Immature natural killer cell (primary cell): ENCODE results near the gene ZNF467. TPM values are rescaled to one million over a fixed set of nuclear protein-coding genes. Genes with fewer than 3 reads are reported as not detected.

Source experiments
- DNase-seq, 3 donors: peaks; one replicate each; pipeline ENCODE4 v3.0.0; 2022; ENCODE audit warnings: mixed read lengths in 1 of 3
- H3K27ac Mint-ChIP-seq, 6 donors: one replicate each; pipeline ENCODE4 v1.8.0; 2020; ENCODE audit warnings: mixed read lengths in 6 of 6, mild to moderate bottlenecking in 5 of 6, inconsistent platforms in 4 of 6, moderate library complexity in 3 of 6
- H3K27me3 Mint-ChIP-seq, 3 donors: one replicate each; pipeline ENCODE4 v1.8.0; 2020 to 2021; ENCODE audit warnings: low read depth in 3 of 3, mild to moderate bottlenecking in 3 of 3, mixed read lengths in 3 of 3, moderate library complexity in 3 of 3, inconsistent platforms in 1 of 3
- H3K36me3 Mint-ChIP-seq, 3 donors: one replicate each; pipeline ENCODE4 v1.8.0; 2020; ENCODE audit warnings: mixed read lengths in 3 of 3, inconsistent platforms in 2 of 3, mild to moderate bottlenecking in 2 of 3
- H3K4me1 Mint-ChIP-seq, 2 donors: one replicate each; pipeline ENCODE4 v1.8.0; 2020; ENCODE audit warnings: inconsistent platforms in 2 of 2, mild to moderate bottlenecking in 2 of 2, mixed read lengths in 2 of 2, moderate library complexity in 1 of 2
- H3K4me3 Mint-ChIP-seq, 5 donors: one replicate each; pipeline ENCODE4 v1.8.0; 2020; ENCODE audit warnings: mild to moderate bottlenecking in 5 of 5, mixed read lengths in 5 of 5, inconsistent platforms in 3 of 5, moderate library complexity in 3 of 5
- H3K9me3 Mint-ChIP-seq, 6 donors: one replicate each; pipeline ENCODE4 v1.8.0; 2020; ENCODE audit warnings: mild to moderate bottlenecking in 6 of 6, mixed read lengths in 6 of 6, inconsistent platforms in 4 of 6, moderate library complexity in 3 of 6
- polyA plus RNA-seq, 3 donors: library from polyadenylated mRNA; unstranded; fragments of 300-500 nt; fragmentation: Illumina TruSeq; gene quantifications; one replicate each; pipeline ENCODE4 v1.2.3, GENCODE V29; 2021

Gene ZNF467
- polyA plus RNA-seq, 3 donors from 2014 or later: 1.5 to 2.3 TPM; not detected in 1

DNA sequence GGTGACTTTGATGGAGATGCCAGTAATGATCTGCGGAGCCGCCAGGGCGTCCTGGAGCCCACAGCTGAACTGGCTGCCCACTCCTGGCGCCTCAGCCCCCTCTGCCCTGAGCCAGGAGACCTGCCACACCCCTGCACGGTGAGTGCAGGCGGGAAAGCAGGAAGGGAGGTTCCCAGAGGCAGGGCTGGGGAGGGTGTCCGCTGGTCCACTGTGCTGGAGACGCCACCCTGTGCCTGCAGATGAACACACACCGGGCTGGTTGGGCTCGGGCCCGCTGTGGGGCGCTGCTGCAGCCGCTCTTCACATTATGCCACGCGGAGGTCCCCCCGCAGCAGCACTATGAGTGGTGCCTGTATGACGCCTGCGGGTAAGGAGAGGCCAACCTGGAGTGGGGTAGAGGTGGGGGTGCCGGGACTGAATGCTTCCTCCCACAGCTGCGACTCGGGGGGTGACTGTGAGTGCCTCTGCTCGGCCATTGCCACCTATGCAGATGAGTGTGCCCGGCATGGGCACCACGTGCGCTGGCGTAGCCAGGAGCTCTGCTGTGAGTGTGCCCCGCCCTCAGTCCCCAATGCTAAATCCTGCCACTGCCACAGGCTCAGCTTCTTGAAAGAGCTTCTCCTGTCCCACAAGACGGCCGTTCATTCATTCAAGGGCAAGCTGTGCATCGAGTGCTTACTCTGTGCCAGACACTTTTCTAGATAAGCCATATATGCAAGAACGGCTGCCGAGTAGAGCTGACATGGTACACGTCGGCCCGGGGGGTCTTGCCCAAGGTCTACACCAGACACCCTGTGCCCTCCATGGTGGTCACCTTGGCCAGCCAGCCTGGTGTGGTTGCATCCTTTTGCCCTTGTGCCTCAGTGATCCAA, 14.3 kb upstream of the ZNF467 start:
- Mint-ChIP-seq H3K9me3 (no peaks in the 10 kb centered on the region), H3K36me3 (no peaks in the 10 kb centered on the region), H3K27me3 (peaks cover 0 to 6% (median 2%) of the 10 kb centered on the region in 3 donors), H3K4me1 (no peaks in the 10 kb centered on the region), H3K27ac (no peak overlapping the region), H3K4me3 (no peak overlapping the region)
- DNase-seq: no peak

DNA sequence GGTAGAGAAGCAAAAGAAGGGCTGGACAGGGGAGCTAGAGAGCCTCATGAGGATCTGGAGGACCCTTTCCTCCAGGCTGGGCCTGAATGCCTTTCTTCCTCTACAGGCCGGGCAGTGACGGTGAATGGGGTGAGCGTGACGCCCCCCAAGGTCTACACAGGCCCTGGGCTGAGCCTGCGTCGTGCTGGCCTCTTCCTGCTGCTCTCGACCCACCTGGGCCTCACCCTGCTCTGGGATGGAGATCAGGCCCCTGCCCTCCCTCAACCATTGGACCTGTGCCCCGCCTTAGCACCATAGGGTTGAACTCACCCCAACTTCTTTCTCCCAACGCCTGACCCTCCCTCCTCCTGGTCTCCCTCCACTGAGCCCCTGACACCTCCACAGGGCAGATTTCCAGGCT, 12.6 kb upstream of the ZNF467 start:
- no peaks in the 10 kb centered on the region for H3K9me3 Mint-ChIP-seq
- no peaks in the 10 kb centered on the region for H3K36me3 Mint-ChIP-seq
- no peaks in the 10 kb centered on the region for H3K4me1 Mint-ChIP-seq
- H3K27ac Mint-ChIP-seq: no peak overlapping the region
- DNase-seq: no peak
- H3K4me3 Mint-ChIP-seq: no peak overlapping the region
- H3K27me3 Mint-ChIP-seq: peaks cover 0 to 5% (median 2%) of the 10 kb centered on the region in 3 donors

DNA sequence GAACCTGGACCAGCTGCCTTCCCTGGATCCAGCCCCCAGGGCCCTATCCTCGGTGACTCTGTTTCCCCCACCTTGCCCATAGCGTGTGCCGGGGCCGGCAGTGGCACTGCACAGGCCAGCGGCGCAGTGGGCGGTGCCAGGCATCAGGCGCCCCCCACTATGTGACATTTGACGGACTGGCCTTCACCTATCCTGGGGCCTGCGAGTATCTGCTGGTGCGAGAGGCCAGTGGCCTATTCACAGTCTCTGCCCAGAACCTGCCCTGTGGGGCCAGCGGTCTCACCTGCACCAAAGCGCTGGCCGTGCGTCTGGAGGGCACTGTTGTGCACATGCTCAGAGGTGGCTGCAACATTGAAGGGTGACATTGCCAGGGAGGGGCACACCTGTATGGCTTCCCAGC, 12.0 kb upstream of the ZNF467 start:
- Mint-ChIP-seq H3K4me1 (no peaks in the 10 kb centered on the region), H3K27me3 (peaks cover 0 to 5% (median 2%) of the 10 kb centered on the region in 3 donors), H3K4me3 (no peak overlapping the region), H3K36me3 (no peaks in the 10 kb centered on the region), H3K9me3 (no peaks in the 10 kb centered on the region), H3K27ac (no peak overlapping the region)
- DNase-seq: no peak

DNA sequence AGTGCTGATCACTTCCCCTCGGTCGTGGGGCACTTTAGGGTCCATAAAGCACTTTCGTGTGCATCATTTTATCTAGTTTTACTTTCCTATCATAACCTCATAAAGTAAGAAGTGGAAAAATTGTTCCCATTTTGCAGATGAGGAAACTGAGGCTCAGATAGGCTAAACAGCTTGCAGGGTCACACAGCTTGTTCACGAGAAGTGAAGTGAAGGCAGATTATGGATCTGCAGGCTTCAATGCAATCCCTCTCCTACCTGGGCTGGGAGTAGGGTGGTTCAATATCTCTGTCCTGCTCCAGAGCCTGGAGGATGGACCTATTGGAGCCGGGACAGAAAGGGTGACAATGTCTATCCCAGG, 10.8 kb upstream of the ZNF467 start:
- Mint-ChIP-seq H3K4me1 (no peaks in the 10 kb centered on the region), H3K27ac (no peak overlapping the region), H3K27me3 (peaks cover 0 to 5% (median 0%) of the 10 kb centered on the region in 3 donors), H3K4me3 (no peak overlapping the region), H3K9me3 (no peaks in the 10 kb centered on the region), H3K36me3 (no peaks in the 10 kb centered on the region)
- no peak for DNase-seq

DNA sequence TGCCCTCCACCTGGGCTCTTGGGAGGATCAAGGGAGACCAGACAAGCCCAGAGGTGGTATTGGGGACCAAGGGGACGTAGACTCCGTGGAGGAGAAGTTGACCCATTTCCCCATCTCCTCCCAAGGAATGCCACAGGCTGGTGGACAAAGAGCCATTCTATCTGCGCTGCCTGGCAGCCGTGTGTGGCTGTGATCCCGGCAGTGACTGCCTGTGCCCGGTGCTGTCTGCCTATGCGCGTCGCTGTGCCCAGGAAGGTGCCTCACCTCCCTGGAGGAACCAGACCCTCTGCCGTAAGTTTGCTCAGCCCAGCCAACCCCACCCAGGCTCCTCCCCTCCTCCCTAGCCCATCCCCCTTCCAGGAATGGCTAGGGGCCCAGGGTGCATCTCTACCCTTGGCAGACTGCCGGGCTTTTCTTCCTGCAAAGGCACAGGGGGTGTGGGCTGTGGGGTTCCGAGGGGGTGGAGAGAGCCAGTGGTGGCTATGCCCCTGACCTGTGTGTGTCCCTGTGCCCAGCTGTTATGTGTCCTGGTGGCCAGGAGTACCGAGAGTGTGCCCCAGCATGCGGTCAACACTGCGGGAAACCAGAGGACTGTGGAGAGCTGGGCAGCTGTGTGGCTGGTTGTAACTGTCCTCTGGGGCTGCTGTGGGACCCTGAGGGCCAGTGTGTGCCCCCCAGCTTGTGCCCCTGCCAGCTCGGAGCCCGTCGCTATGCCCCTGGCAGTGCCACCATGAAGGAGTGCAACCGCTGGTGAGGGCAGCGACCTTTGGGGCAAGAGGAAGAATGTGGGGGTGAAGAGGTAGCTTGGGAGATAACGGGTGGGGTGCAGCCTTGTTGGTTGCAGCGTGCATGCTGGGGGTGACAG, 10.2 kb upstream of the ZNF467 start:
- no peak overlapping the region for H3K4me3 Mint-ChIP-seq
- H3K4me1 Mint-ChIP-seq: no peaks in the 10 kb centered on the region
- H3K36me3 Mint-ChIP-seq: no peaks in the 10 kb centered on the region
- H3K27me3 Mint-ChIP-seq: peaks cover 0 to 3% (median 0%) of the 10 kb centered on the region in 3 donors
- no peaks in the 10 kb centered on the region for H3K9me3 Mint-ChIP-seq
- DNase-seq: no peak
- H3K27ac Mint-ChIP-seq: no peak overlapping the region

DNA sequence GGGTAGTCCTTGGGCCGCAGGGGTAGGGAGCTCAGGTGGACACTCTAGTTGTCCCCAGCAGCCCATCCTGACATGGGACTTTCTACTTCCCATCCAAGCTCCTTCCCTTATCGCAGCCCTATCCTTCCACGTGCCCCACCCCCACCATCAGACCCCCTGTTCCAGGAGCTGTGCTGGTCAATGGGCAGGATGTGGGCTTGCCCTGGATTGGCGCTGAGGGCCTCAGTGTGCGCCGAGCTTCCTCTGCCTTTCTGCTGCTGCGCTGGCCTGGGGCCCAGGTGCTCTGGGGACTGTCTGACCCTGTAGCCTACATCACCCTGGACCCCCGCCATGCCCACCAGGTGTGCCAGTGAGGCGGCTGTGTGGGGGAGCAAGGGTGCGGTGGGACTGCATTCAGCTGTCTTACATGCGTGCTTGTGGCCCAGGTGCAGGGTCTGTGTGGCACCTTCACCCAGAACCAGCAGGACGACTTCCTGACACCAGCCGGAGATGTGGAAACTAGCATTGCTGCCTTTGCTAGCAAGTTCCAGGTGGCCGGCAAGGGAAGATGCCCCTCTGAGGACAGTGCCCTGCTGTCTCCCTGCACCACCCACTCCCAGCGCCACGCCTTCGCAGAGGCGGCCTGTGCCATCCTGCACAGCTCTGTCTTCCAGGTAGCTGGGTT, 9.4 kb upstream of the ZNF467 start:
- Mint-ChIP-seq H3K4me3 (no peak overlapping the region), H3K27me3 (peaks cover 0 to 1% (median 0%) of the 10 kb centered on the region in 3 donors), H3K27ac (no peak overlapping the region), H3K9me3 (no peaks in the 10 kb centered on the region), H3K4me1 (no peaks in the 10 kb centered on the region), H3K36me3 (no peaks in the 10 kb centered on the region)
- DNase-seq: no peak

DNA sequence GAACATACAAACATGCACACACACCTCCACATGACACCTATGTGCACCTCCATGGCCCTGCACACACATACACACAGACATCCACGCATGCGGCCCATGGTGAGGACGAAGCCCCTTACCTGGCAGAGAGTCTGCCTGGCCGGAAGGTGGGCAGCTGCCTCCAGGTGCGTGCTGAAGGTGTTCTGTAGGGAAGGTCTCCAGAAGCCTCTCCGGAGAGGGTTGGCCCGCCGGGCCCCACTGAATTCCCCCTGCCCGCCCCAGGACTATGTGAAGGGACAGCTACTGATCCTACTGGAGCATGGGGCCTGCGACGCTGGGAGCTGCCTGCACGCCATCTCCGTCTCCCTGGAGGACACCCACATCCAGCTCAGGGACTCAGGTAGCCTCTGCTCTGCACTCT, 8.5 kb upstream of the ZNF467 start:
- no peak overlapping the region for H3K4me3 Mint-ChIP-seq
- H3K36me3 Mint-ChIP-seq: no peaks in the 10 kb centered on the region
- no peak overlapping the region for H3K27ac Mint-ChIP-seq
- DNase-seq: no peak
- H3K27me3 Mint-ChIP-seq: peaks cover 0 to 3% (median 0%) of the 10 kb centered on the region in 3 donors
- no peaks in the 10 kb centered on the region for H3K4me1 Mint-ChIP-seq
- H3K9me3 Mint-ChIP-seq: no peaks in the 10 kb centered on the region

DNA sequence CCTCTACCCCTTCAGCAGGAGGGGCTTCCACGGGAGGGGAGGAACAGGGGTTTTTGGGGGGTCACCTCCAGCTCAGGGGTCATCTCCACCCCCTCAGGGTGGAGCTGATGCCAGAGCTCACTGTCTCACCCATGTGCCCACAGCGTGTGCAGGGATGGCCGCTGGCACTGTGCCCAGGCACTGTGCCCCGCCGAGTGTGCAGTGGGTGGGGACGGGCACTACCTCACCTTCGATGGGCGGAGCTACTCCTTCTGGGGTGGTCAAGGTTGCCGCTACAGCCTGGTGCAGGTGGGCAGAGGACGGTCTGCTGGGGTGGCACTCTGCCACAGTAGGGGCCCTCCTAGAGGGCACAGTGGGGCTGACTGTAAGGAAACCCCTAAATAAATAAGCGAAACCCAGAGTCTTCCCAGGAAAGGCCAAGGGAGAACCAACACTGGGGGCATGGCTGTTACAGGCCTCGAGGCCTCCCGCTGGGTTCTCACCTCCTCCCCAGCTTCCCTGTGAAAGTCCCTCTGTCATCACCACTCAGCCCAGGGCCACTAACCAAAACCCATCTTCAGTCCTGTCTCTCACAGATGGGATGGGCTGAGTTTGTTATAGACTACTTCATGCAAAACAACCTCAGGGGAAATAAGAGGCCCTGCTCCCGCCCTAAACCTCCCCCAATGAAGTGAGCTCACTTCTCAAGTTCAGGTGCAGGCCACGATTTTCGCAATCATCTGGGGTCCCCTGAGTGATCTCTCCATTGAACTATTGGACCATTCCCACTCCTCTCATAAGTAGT, 7.4 kb upstream of the ZNF467 start:
- Mint-ChIP-seq H3K27ac (no peak overlapping the region), H3K4me3 (no peak overlapping the region), H3K36me3 (no peaks in the 10 kb centered on the region), H3K4me1 (no peaks in the 10 kb centered on the region), H3K9me3 (no peaks in the 10 kb centered on the region), H3K27me3 (peaks cover 0 to 3% (median 0%) of the 10 kb centered on the region in 3 donors)
- no peak for DNase-seq

DNA sequence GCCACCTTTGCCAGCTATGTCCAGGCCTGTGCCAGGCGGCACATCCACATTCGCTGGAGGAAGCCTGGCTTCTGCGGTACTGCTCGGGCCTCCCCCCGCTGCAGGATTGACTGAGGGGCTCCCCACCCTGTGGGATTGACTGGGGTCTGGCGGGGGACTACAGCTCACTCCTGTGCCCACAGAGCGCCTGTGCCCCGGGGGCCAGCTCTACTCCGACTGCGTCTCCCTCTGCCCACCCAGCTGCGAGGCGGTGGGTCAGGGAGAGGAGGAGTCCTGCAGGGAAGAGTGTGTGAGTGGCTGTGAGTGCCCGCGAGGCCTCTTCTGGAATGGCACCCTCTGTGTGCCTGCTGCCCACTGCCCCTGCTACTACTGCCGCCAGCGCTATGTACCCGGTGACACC, 6.7 kb upstream of the ZNF467 start:
- peaks cover 0 to 3% (median 3%) of the 10 kb centered on the region in 3 donors for H3K27me3 Mint-ChIP-seq
- H3K27ac Mint-ChIP-seq: no peak overlapping the region
- DNase-seq: no peak
- peaks cover 0 to 1% of the 10 kb centered on the region in 2 donors for H3K4me1 Mint-ChIP-seq
- H3K9me3 Mint-ChIP-seq: no peaks in the 10 kb centered on the region
- no peaks in the 10 kb centered on the region for H3K36me3 Mint-ChIP-seq
- H3K4me3 Mint-ChIP-seq: no peak overlapping the region

DNA sequence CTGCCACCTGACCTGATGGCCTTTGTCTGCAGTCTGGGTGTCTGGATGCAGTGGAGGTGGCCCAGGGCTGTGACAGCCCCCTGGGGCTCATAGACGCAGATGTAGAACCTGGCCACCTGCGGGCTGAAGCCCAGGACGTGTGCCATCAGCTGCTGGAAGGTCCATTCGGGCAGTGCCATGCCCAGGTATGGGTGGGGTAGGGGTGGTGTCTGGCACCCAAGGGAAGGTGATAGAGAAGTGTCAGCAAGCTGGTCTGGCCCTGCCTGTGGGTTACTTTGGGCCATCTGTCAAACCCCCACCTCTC, 6.1 kb upstream of the ZNF467 start:
- H3K9me3 Mint-ChIP-seq: no peaks in the 10 kb centered on the region
- H3K4me3 Mint-ChIP-seq: no peak overlapping the region
- H3K36me3 Mint-ChIP-seq: no peaks in the 10 kb centered on the region
- H3K4me1 Mint-ChIP-seq: peaks cover 0 to 1% of the 10 kb centered on the region in 2 donors
- peaks cover 0 to 4% (median 3%) of the 10 kb centered on the region in 3 donors for H3K27me3 Mint-ChIP-seq
- DNase-seq: no peak
- no peak overlapping the region for H3K27ac Mint-ChIP-seq

DNA sequence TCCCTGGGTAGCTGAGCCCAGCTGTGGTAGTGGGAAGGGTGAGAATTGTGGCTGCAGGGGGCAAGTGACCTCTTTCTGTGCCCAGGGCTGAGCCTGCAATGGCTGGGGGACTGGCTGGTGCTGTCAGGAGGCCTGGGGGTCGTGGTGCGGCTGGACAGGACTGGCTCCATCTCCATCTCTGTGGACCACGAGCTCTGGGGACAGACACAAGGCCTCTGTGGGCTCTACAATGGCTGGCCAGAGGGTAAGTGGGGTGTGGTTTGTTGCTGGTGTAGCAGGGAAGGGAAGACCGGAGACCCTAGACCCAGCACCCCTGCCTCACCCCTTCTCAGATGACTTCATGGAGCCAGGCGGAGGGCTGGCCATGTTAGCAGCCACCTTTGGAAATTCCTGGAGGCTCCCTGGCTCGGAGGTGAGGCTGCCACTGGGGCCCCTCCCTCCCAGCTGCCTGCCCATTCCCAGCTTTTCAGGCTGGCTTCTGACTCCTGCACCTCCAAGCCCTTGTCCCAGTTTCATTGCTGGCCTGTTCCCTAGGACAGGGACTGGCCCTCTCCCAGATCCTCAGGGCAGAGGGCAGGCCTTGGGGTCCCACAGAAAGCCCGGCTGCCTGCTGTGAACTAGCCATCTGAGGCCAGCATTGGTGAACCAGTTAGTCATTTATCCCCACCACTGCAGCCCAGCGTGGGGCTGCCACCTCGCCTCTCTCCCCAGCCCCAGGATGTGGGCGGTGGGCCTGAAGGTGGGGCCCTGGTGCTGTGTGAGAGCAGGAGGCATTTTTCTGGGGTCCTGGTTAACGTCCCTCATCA, 5.5 kb upstream of the ZNF467 start:
- Mint-ChIP-seq H3K36me3 (no peaks in the 10 kb centered on the region), H3K27ac (no peak overlapping the region), H3K4me1 (peaks cover 0 to 3% of the 10 kb centered on the region in 2 donors), H3K9me3 (no peaks in the 10 kb centered on the region), H3K4me3 (no peak overlapping the region), H3K27me3 (peaks cover 0 to 7% (median 5%) of the 10 kb centered on the region in 3 donors)
- DNase-seq: no peak

DNA sequence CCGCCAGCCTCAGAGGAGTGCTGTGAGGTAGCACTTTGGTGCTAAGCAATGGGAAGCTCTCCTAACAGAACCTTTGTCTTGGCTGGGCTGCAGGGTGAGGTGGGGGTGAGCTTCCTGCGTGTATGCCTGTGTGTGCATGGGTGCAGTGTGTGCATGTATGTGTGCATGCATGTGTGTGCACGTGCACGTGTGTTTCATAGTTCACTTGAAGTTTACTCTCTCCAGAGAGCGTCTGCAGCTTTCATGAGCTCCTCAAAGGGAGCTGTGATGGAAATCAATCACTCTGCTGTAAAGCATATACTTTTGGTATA, 4.9 kb upstream of the ZNF467 start:
- H3K4me1 Mint-ChIP-seq: peaks cover 0 to 3% of the 10 kb centered on the region in 2 donors
- H3K27me3 Mint-ChIP-seq: peaks cover 0 to 6% (median 5%) of the 10 kb centered on the region in 3 donors
- H3K36me3 Mint-ChIP-seq: no peaks in the 10 kb centered on the region
- H3K27ac Mint-ChIP-seq: no peak overlapping the region
- H3K9me3 Mint-ChIP-seq: no peaks in the 10 kb centered on the region
- no peak overlapping the region for H3K4me3 Mint-ChIP-seq
- DNase-seq: no peak
